IPS-11a (cell line): ENCODE results near the gene MYO1G.
A peak's percentile ranks its signal among the peaks of the same experiment; 100 is the strongest.

Source experiments
- H3K4me3 ChIP-seq: one replicate; pipeline ENCODE4 v1.5.1; 2013; ENCODE audit warnings: low read depth, low read length, control low read depth

Gene MYO1G

DNA sequence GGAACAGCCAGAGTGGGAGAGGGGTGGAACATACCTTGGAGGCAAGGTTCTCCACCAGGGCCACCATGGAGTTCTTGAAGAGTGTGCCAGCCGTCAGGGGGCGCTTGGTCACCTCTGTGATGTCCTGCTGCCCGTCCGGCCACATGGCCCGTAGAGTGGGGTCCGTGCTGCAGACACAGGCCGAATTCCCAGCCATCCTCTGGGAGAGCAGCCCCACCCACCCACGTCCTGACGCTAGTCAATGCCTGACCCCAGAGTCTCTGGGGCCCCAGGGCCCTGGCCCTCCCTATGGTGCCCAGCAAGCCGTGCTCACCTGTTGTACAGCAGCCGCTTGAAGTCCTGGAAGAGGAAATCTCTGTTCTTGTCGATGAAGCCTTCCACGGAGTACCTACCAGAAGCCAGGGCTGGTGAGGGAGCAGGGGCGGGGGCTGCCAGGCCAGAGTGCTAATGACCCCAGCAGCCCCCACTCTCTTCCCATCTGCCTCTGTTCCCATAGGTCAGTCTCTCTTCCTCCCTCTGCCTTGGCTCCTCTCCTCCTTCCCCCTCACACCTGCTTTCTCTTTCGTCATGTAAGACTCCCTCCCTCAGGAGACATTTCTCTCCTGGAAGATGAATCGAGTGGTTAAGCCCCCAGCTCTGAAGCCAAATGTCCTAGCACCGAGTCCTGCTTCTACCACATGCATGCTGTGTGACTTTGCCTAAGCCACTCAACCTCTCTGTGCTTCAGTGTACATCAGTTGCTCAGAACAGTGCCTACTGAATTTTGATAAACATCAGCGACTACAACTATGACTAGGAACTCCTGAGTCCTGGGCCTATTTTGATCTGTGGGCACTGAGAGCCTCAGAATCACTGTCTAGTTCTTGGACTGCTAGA is 11.0 kb downstream of the MYO1G start:
- H3K4me3 ChIP-seq: no peak overlapping the region

DNA sequence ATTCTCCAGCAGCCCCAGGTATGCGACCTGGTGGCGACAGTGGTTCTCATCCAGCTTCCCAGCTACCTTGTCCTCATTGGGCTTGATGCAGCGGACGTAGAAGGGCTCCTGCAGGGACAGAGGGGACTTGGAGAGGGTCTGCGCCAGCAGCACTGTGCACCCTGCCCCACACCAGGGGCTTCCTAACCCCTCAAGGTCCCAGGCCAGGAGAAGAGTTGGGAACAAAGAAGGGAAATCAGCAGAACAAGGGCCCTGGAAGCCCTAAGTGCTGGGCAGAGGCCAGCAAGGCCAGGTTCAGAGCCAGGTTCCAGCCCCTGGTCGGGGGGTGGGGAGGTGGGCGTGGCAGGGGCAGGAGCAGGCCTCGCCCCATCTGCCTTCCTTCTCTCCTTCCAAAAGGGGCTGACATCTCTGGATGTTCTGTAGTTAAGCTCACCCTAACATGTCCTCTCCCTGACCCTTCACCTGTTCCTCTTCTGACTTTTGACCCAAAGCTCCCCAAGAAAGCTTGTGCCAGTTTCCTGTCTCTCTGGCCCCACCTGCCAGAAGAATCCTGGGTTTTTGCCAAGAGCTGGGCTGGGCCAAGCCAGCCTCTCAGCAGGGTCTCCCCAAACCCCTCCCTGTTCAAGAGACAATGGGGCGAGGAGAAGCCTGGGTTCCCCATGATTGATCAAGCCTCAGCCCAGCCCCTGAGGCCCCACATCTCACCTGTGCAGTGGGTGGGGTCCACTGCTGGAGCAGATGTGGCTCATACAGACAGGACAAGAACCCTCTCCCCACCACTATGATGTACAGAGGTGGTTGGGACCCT is 11.9 kb downstream of the MYO1G start:
- H3K4me3 ChIP-seq: no peak overlapping the region

DNA sequence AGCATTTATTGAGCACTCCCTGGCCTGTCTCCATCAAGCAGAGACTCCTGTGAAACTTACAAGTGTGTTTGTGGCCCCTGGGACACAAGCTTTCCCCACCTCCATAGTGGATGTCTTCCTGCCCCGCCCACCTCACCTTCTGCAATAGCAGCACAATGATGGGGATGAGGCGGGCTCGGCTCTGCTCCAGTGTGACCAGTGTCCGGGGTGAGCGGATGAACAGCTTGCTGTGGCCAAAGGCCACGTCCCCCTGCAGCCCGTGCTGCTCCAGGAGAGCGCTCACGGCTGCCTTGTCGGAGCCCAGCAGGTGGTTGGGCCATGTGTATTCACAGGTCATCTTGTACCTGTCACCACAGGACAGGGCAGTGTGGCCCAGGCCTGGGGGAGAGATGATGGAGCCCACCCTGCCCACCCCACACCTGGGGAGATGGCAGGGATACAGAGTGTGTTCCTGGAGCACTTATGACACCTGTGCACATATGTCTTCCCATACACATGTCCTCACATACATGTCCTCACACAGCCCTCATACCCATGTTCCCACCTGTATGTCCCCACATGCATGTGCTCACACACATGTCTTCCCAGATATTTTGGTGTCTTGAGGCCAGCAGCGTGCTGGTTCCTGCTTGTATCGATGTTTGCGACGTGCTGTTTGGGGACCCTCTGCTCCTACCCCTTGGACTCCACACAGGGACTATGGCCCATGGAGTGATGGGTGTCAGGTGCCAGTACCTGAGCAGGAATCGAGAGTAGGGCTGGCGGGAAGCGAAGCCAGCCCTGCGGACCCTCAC is 12.7 kb downstream of the MYO1G start:
- H3K4me3 ChIP-seq: no peak overlapping the region

DNA sequence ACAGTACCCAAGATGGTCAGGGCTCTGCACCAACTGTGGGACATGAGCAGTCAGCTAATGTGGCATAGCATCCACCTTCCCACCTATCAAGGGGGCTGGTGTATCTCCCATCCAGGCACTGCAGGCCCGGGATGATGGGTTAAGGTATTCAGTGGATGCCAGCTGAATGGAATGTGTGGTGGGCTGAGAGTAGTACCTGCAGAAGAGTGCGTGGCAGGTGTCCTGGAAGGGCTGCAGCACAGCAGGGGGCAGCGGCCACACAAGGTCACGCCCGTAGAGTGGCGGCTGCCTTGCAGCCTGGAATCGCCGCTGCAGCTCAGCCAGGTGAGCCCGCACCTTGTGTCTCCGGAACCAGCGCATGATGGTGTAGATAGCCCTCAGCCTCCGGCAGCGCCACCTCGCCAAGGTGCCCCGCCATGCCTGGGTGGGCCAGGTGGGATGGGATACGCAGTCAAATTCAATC is 13.3 kb downstream of the MYO1G start:
- H3K4me3 ChIP-seq: no peak overlapping the region

DNA sequence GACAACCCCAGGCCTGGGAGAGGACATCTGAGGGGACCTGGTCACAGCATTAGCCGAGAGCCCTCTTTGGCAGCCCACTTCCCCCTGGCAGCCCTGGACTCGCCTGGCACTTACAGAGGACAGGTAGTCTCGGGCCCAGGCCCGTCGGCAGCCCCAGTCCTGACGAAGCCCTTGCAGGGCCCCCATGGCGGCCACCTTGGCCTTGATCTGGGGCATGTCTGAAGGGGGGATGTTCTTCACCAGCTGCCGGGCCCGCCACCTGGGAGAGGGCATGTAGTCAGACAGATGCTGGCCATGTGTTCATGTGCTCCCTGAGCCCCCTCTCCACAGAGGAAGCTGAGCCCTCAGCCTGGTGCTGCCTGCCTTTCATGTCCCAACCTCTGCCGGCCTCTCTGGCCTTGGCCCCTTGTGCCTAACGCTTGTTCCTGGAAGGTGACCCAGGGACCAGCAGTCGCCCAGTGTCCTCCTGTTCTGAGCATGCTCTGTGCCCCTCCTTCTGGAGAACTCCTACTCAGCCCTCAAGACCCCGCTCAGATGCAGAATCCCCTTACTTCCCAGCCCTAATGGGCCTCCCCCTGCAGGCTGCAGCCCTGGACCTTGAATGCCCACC is 13.9 kb downstream of the MYO1G start:
- no peak overlapping the region for H3K4me3 ChIP-seq

DNA sequence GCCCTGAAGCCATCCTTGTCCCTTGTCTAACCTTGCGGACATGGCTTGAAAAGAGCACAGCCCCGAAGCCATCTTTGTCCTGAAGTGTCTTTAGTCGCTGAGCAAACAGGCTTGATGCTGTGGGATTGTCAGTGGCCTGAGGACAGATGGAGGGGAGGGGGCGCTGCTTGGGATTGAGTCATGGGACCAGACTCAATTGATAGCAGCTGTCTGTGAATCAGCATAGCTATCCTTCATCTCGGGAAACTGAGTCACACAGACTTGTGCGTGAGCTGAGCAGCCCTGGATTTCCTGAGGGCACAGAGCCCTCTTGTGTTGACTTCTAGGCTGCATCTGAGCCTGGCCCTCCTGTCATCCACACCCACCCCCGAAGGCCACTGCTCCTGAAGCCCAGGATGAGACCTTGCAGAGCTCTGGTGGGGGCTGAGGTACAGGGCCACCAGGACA is 14.4 kb downstream of the MYO1G start:
- no peak overlapping the region for H3K4me3 ChIP-seq

DNA sequence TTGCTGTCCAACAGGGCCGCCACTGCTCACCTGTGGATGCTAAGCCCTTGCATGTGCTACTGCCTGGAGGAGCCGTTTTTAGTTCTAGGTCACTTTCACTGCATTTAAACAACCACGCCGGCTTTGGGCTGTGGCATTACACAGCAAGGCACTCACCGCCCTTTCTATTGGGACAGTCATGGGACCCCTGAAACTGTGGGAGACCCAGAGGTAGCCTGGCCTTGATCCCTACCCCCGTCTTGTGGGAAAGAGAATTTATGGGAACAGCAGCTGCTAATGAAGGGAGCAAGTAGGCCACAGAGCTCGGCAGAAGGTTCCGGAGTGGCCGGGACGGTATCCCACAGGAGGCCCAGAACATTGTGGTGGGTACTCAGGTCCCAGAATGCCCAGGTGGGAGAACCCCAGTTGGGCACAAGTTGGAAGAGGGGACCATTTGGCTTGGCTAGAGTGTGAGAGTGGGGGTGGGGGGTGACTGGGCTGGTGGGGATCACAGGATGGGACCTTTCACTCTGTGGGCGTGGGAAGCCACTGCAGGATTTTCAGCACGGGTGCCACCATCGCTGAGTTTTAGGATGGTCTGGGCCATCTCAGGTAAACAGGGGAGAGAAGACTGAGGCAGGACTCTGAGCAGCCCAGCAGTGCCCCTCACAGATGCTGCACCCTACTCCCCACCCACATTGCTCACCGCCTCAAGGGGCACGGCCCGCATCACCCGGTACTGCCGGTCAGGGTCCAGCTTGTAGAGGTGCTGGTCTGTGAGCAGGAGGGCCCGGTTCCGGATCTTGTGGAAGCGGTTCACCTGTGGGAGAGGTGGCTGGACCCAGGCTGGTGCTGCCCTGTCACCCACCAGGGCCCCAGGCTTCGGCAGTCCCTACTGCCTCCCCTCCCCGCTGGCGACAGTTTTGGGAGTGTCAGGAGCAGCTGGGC is 15.2 kb downstream of the MYO1G start:
- H3K4me3 ChIP-seq: no peak overlapping the region

DNA sequence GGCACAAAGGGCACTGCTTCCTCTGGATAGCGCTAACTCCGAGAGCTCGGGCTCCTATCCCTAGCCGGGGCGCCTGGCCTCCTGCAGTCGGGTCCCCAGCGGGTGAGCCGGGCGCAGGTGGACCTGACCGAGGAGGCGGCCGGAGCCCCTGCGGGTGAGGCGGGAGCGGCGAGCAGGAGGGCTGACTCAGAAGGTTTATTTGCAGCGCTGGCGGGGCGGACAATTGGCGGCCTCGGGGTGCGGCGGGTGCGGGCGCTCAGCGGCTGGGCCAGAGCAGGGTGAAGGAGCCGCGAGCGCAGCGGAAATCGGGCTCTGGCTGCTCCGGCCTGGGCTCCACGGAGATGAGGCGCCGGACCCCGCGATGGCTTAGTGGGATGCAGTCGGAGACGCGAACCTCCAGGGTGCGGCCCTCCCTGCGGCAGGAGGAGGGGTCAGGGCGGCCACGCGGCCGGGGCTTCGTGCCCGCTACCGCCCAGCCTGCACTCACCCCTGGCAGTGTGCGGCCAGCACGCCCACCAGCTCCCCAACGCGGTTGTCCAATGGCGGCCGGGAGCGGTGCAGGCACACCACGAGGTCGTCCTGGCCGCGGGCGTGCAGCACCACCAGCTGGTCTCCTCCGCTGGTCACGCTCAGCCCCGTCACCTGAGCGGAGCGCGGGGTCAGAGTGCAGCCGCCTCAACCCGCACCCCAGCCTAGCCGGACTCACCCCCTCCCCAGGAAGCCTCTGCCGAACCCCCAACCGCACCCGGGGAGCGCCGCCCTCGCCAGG is 16.1 kb downstream of the MYO1G start:
- peak overlapping the region; percentile 4 for H3K4me3 ChIP-seq

DNA sequence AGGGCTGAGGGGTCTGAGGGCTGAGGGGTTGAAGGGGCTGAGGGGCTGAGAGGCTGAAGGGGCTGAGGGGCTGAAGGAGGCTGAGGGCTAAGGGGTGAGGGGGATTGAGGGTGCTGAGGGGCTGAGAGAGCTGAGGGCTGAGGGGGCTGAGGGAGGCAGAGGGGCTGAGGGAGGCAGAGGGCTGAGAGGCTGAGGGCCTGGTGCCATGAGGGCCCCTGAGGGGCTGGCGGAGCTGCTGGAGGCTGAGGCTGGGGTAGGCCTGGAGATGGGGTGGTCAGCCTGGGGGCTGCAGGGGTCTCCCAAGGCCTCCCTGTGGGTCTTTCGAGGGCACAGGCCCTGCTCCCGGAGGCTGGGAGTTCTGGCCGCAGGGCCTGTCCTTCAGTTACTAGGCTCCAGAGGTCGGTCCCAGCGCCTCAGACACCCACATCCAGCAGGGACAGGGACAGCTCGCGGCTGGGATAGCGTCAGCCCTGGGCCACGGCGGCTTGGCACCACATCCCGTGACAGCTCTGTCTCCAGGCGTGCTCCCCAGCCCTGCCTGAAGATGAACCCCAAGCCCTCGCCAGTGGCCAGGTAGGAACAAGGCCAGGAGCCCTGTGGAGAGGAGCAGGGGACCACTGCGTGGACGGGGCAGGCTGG is 16.9 kb downstream of the MYO1G start:
- no peak overlapping the region for H3K4me3 ChIP-seq

DNA sequence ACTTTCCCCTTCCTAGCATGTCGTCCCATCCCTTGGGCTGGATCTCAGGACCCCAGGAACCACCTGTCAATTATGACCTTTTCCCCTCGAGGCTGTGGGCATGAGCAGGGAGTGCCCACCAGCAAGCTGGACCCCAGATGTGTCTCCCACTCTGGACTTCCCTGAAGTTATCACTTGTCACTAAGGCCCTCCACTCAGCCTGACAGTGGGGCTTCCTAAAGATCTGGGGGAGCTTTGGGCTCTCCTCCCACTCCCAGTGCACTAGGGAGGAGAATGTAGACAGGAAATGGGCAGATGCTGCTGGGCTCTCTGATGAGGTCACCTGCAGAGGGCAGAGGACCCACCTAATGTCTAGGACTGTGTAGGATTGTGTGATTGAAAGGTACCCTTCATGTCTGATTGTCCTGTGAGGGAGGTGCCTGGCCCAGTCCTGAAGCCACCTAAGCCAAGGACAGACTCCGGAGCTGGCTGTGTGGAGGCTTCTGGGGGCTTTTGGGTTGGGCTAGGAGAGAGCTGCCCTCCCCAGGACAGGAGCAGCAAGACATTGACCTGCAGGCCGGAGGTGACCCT is 18.7 kb downstream of the MYO1G start:
- no peak overlapping the region for H3K4me3 ChIP-seq

DNA sequence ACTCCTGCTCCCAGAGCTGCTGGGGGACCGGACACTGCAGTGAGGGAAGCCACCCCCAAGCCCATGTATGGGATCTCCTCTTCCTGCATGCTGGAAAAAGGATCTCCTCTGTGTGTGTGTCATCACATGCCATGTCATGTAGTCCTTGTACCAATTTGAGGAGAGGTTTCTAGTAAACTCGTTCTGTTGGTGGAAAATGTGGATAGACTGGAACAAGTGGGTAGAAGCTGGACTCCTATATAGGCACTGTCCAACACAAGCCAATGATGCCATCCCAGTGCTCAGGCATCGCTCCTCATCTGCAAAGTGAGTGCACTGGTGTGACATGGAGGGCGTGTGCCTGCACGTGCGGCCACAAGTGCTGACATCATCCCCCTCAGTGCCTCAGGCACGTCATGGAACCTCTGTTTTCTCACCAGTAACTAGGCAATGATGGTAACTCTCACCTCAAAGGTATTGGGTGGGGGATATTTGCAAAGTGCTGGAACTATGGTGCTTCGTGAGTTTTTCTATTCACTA is 19.3 kb downstream of the MYO1G start:
- no peak overlapping the region for H3K4me3 ChIP-seq

DNA sequence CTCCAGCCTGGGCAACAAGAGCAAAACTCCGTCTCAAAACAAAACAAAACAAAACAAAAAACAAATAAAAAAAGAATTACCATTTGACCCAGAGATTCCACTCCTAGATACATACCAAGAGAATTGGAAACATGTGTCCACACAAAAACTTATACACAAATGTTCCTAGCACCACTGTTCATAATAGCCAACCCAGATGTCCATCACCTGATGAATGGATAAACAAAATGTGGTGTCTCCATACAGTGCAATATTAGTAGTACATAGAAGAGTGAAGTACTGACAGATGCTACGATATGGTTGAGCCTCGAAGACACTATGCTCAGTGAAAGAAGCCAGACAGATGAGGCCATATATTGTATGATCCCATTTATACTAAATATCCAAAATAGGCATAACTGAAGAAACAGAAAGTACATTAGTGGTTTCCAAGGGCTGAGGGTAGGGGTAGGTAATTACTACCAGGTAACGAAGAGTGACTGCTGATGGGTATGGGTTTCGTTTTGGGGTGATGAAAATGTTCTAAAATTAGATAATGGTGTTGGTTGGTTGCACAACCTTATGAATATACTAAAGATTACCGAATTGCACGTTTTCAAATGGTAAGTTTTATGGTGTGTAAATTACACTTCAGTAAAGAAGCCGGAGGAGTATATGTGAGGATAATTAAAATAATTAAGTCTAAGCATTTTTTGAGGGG is 20.0 kb downstream of the MYO1G start:
- no peak overlapping the region for H3K4me3 ChIP-seq

DNA sequence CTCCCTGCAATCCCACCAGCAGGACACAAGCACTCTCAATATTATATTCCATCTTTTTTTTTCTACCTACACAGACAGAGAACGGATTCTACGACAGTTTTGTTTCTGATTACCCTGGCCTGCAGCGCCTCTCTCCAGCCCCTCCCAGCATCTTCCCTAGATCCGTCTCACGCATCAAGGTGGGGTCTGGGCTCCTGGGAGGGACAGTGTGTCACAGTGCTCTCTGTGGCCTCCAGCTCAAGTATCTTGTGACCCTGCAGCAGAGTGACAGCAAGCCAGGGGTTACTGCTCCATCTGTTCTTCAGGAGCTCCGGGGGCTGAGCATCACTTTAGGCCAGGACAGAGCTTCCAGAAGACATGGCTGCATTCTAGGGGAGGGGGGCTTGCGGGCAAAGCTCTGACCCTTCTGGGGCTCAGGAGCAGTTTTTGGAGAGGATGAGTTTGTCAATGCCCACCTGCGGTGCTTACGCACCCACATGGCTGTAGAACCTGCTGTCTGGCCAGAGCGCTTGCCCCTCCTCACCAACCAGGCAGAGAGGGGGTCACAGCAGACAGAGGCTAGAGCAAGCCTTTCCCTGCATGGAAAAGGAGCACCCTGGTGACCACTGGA is 22.6 kb downstream of the MYO1G start:
- no peak overlapping the region for H3K4me3 ChIP-seq

DNA sequence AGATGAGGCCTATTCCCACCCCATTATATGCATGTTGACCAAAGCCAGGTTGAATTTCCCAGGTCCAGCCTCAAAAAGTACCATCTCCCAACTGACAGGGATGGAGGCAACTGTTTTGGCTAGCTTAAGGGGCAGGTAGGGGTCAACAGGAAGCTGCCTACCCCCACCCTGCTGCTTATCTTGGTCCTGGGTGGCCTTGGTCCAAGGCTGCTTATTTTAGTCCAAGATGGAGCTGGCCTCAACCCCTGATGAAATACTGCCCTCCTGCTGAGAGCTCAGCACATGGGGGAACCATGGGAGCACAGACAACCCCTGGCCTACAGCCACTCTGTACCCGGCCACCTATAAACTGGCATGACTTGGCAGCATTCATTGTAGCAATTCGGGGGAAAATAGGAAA is 23.1 kb downstream of the MYO1G start:
- no peak overlapping the region for H3K4me3 ChIP-seq

DNA sequence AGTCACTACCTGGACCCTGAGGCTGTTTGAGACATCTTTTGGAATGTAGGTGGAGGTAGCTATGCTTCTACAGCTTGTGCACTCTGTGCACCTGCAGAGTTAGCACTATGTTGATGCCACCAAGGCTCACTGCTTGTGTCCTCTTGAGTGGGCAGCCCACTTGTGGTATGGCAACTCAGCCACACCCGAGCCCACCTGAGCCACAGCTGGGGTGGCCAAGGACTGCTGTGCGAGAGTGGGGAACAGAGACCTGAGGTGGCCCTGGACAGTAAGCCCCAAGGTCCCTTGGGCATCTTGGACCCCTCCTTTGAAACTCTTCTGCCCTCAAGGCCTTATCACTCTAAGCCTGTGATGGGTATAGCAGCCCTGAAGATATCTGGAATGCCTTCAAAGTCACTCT is 25.7 kb downstream of the MYO1G start:
- H3K4me3 ChIP-seq: no peak overlapping the region

DNA sequence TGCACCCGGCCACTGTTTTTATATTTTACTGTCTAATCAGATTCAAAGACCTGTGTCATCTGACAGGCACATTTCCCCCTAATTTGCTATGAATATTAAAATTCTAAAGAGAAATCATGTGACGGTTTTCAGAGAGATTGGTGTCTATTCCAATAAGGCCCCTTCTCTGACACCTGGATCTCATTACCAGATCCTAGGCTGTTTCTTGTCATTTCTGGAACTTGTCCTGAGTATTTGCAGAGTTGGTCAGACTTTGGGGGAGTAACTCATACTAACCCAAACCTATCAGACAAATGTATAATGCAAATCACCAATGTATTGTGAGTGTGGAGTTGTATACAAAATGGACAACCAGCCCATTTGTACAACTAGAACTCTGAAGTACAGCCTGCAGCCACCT is 29.5 kb downstream of the MYO1G start:
- no peak overlapping the region for H3K4me3 ChIP-seq

DNA sequence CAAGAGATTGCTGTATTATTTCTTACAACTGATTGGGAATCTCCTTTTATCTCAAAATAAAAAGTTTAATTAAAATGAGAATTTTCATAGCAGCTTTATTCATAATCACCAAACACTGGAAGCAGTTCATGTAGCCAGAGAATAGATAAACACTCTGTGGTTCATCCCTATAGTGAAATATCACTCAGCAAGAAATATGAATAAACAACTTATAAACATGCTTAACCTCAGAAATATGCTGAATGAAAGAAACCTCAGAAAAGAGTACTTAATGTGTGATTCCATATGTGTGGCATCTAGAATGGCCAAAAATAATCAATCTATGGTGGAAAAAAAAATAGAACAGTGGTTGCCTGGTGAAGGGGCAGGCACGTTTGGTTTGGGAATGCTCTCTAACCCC is 33.3 kb downstream of the MYO1G start:
- H3K4me3 ChIP-seq: no peak overlapping the region
